ENCODE results near the gene TRPC4. TPM values are rescaled to one million over a fixed set of nuclear protein-coding genes. Genes with fewer than 3 reads are reported as not detected.

The TRPC4 gene
- total and polyA plus RNA-seq, 8 donors: 0.23 to 12.3 (median 3.9) TPM; not detected in 1

DNA sequence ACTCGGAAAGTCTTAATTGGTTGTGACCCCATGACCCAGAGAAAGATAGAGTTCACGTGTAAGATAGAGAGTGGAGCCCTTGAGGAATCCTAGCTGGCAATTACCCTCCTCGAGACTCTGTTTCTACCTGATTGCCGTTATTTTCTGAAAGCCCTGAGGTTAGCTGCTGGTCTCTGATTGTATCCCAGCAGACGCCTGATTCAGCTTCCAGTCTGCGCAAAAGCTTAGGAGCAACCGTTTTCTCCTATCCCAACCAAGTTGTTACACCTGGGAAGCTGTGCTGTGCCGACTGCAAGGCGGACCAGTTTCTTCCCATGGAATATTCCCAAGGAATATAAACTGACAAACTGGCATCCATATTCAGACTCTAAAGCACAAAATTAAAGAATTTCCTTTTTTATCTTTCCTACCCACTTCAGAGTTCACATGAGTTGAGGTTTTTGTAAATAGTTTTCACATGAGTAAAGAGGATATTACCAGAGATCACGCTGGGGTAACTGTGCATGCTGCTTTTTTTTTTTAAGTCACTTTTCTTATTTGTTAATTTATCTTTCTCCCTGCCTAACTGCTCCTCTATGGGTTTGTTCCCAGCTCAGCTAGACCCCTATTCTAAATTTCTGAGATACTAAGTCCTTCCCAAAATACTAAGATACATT lies 1.5 kb upstream of the TRPC4 start:
- intact Hi-C loops (cut with DNase I; ENCODE audit: low total_unique reads): no loop called here
- WGBS, 5 donors: 31 to 38% (median 36%) methylated on average over 10 of the region's 10 CpGs
- Histone ChIP-seq H3K36me3 (no peaks in the 10 kb centered on the region), H3K27ac (no peak overlapping the region), H3K9me3 (no peaks in the 10 kb centered on the region), H3K4me3 (peak overlapping the region in 1 of 4 donors; percentile 63), H3K27me3 (peaks cover 0 to 36% (median 27%) of the 10 kb centered on the region in 3 donors), H3K4me1 (peaks cover 0 to 26% (median 17%) of the 10 kb centered on the region in 4 donors)
- DNase-seq: peak in 1 of 2 donors; percentile 2
- TF ChIP-seq, protein P1, sequence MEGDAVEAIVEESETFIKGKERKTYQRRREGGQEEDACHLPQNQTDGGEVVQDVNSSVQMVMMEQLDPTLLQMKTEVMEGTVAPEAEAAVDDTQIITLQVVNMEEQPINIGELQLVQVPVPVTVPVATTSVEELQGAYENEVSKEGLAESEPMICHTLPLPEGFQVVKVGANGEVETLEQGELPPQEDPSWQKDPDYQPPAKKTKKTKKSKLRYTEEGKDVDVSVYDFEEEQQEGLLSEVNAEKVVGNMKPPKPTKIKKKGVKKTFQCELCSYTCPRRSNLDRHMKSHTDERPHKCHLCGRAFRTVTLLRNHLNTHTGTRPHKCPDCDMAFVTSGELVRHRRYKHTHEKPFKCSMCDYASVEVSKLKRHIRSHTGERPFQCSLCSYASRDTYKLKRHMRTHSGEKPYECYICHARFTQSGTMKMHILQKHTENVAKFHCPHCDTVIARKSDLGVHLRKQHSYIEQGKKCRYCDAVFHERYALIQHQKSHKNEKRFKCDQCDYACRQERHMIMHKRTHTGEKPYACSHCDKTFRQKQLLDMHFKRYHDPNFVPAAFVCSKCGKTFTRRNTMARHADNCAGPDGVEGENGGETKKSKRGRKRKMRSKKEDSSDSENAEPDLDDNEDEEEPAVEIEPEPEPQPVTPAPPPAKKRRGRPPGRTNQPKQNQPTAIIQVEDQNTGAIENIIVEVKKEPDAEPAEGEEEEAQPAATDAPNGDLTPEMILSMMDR (IDR thresholded peaks at IDR 0.05): no peak
- TF ChIP-seq POLR2AphosphoS5 (IDR thresholded peaks at IDR 0.05) (no peak), EP300 (IDR thresholded peaks at IDR 0.05) (no peak), POLR2A (IDR thresholded peaks at IDR 0.05) (no peak)

DNA sequence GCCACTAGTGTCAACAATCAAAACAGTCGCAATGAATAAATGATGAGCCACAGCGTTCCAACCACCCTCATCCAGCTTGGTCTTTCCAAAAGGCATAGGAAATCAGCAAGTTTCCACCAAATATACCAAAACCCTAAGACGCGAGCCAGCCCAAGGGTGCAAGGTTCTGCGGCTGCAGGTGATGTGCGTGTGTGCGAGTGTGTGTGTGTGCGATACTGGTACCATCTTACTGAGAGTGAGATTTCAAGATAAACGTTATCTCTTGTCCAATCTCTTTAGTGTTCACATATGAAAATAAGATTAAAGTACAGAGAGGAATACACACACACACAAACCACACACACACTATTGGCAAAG lies 895 bp upstream of the TRPC4 start:
- H3K9me3 ChIP-seq: no peaks in the 10 kb centered on the region
- no peaks in the 10 kb centered on the region for H3K36me3 ChIP-seq
- DNase-seq: no peak
- WGBS, 5 donors: 50 to 60% (median 54%) methylated on average over 9 of the region's 9 CpGs
- TF ChIP-seq POLR2A (IDR thresholded peaks at IDR 0.05) (no peak), POLR2AphosphoS5 (IDR thresholded peaks at IDR 0.05) (no peak), EP300 (IDR thresholded peaks at IDR 0.05) (no peak)
- TF ChIP-seq, protein P1 (IDR thresholded peaks at IDR 0.05): no peak
- H3K4me3 ChIP-seq: peak overlapping the region; percentile 51 to 63 (median 56)
- H3K27ac ChIP-seq: no peak overlapping the region
- H3K4me1 ChIP-seq: peaks cover 0 to 26% (median 17%) of the 10 kb centered on the region in 4 donors
- H3K27me3 ChIP-seq: peaks cover 0 to 36% (median 27%) of the 10 kb centered on the region in 3 donors
- intact Hi-C loops (cut with DNase I; ENCODE audit: low total_unique reads): no loop called here

DNA sequence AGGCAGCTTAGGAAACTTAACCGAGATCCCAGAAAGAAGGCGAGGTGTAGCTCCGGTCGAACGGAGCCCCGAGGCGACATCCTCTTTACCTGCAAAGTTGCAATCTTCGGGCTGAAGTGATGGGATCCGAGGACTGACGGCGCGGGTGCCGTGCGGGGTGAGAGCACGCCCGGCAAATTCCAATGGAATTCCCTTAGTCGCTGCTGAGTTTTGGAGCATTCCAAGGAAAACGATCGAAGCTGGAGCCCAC lies 141 bp downstream of the TRPC4 start:
- H3K27ac ChIP-seq: peak overlapping the region in 4 of 5 donors; percentile 38 to 70 (median 52)

DNA sequence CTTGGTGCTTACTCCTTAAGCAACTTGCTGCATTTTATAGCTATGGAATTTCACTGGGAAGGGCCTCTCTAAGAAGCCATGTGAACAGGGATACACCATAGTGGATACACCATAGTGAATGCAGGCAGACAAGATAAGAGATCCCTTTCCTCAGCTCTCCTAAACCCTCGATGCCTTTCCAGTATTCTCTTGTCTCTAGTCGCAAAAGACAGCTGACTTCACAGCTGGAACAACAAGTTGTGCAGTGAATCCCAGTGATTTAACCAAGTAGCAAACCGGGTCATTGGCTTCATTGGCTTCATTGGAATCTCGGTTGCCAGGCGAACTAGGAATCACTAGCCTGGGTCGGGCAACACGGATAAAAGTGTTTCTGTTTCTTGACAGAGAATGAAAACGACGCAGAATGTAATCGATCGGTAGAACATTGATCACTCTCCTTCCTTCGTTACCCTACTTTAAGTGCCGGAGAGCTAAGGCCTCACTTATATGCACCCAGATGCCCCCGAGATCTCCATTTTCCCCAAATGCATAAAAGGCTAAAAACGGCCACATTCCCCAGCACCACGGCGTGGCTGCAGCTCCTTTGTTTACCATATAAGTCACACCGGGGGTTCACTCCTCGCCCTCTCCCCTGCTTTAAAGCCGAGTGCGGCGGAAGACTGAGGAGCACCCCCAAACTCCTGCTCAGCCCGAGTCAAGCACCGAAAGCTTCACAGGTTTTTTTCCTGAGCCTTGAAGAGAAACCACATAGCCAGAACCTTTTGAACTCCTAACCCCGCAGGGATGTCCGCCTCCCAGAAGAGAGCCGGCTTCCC lies 674 bp downstream of the TRPC4 start:
- Histone ChIP-seq H3K4me1 (peaks cover 0 to 26% (median 17%) of the 10 kb centered on the region in 4 donors), H3K27ac (peak overlapping the region in 4 of 5 donors; percentile 38 to 70 (median 52)), H3K36me3 (no peaks in the 10 kb centered on the region), H3K9me3 (no peaks in the 10 kb centered on the region), H3K4me3 (peak overlapping the region; percentile 51 to 63 (median 56)), H3K27me3 (peaks cover 0 to 29% (median 27%) of the 10 kb centered on the region in 3 donors)
- TF ChIP-seq POLR2AphosphoS5 (IDR thresholded peaks at IDR 0.05) (no peak), POLR2A (IDR thresholded peaks at IDR 0.05) (no peak), EP300 (IDR thresholded peaks at IDR 0.05) (no peak)
- TF ChIP-seq, protein P1 (IDR thresholded peaks at IDR 0.05): no peak
- DNase-seq: peak in 1 of 2 donors; percentile 20
- 8 to 10% (median 9%) methylated on average over 21 to 27 of the region's 27 CpGs for WGBS, 5 donors
- intact Hi-C loops (cut with DNase I; ENCODE audit: low total_unique reads): no loop called here

More for the DNA sequence above, 141 bp downstream of the TRPC4 start:
- WGBS, 5 donors: 0 to 4% (median 3%) methylated on average over 3 to 19 of the region's 19 CpGs
- Histone ChIP-seq H3K27me3 (peaks cover 0 to 33% (median 27%) of the 10 kb centered on the region in 3 donors), H3K4me1 (peaks cover 0 to 26% (median 17%) of the 10 kb centered on the region in 4 donors), H3K9me3 (no peaks in the 10 kb centered on the region), H3K36me3 (no peaks in the 10 kb centered on the region), H3K4me3 (peak overlapping the region; percentile 51 to 63 (median 56))
- intact Hi-C loops (cut with DNase I; ENCODE audit: low total_unique reads): no loop called here
- TF ChIP-seq, protein P1 (IDR thresholded peaks at IDR 0.05): no peak
- TF ChIP-seq POLR2A (IDR thresholded peaks at IDR 0.05) (no peak), POLR2AphosphoS5 (IDR thresholded peaks at IDR 0.05) (no peak), EP300 (IDR thresholded peaks at IDR 0.05) (no peak)
- DNase-seq: peak in 1 of 2 donors; percentile 56
